DOHH2 (cell line): ENCODE results near the gene RAMACL.

ENCODE experiments used
- H3F3A ChIP-seq: fragments of 200-600 bp; sonication (generic), shearing (Covaris generic); 2 replicates; pipeline ENCODE4 v1.6.0; 2016; ENCODE audit warnings: antibody characterized with exemption, mild to moderate bottlenecking; ENCODE audit not compliant: control insufficient read depth, insufficient read depth
- H3K27ac ChIP-seq: fragments of 200-600 bp; sonication (generic); 2 replicates; pipeline ENCODE4 v1.5.1; 2014; ENCODE audit warnings: low read depth, mild to moderate bottlenecking, low read length, moderate library complexity
- H3K27me3 ChIP-seq: fragments of 200-600 bp; sonication (generic); 2 replicates; pipeline ENCODE4 v1.6.1; 2014; ENCODE audit warnings: mild to moderate bottlenecking, low read length, mixed read lengths; ENCODE audit not compliant: control insufficient read depth
- H3K36me3 ChIP-seq: fragments of 200-600 bp; sonication (generic); 2 replicates; pipeline ENCODE4 v1.6.1; 2014; ENCODE audit warnings: mild to moderate bottlenecking, low read length, moderate library complexity, mixed read lengths; ENCODE audit not compliant: control insufficient read depth
- H3K4me1 ChIP-seq: fragments of 200-600 bp; sonication (generic); 2 replicates; pipeline ENCODE4 v1.6.1; 2014; ENCODE audit warnings: mild to moderate bottlenecking, low read length, mixed read lengths; ENCODE audit not compliant: control insufficient read depth
- H3K4me2 ChIP-seq: fragments of 200-600 bp; sonication (generic); 2 replicates; pipeline ENCODE4 v1.6.0; 2014; ENCODE audit warnings: mild to moderate bottlenecking, low read length, moderate library complexity
- H3K4me3 ChIP-seq: fragments of 200-600 bp; sonication (generic); 2 replicates; pipeline ENCODE4 v1.5.1; 2014; ENCODE audit warnings: mild to moderate bottlenecking, low read length, mixed read lengths
- H3K79me2 ChIP-seq: fragments of 200-600 bp; sonication (generic); 2 replicates; pipeline ENCODE4 v1.6.1; 2014; ENCODE audit warnings: mild to moderate bottlenecking, low read length, mixed read lengths; ENCODE audit not compliant: control insufficient read depth
- H3K9me2 ChIP-seq: fragments of 200-600 bp; sonication (generic); replicated peaks from 2 replicates; pipeline ENCODE4 v1.6.1; 2014; ENCODE audit warnings: mild to moderate bottlenecking, low read length, mixed read lengths; ENCODE audit not compliant: control insufficient read depth
- H3K9me3 ChIP-seq: fragments of 200-600 bp; sonication (generic); 2 replicates; pipeline ENCODE4 v1.6.1; 2014; ENCODE audit warnings: antibody characterized with exemption, low read length, mixed read lengths; ENCODE audit not compliant: control insufficient read depth, insufficient read depth
- H4K20me1 ChIP-seq: fragments of 200-600 bp; sonication (generic); 2 replicates; pipeline ENCODE4 v1.6.0; 2014; ENCODE audit warnings: low read depth, mild to moderate bottlenecking, antibody characterized with exemption, low read length, moderate library complexity; ENCODE audit not compliant: control insufficient read depth, insufficient read depth
- CTCF ChIP-seq: fragments of 200-600 bp; sonication (generic); IDR thresholded peaks from one replicate; pipeline ENCODE4 v1.5.1; 2014; ENCODE audit warnings: antibody characterized with exemption, mild to moderate bottlenecking, low read depth, low read length; ENCODE audit not compliant: poor library complexity, severe bottlenecking
- EZH2phosphoT487 ChIP-seq: fragments of 200-600 bp; sonication (generic); IDR thresholded peaks from 2 replicates; pipeline ENCODE4 v1.6.1; 2017; ENCODE audit warnings: borderline replicate concordance, mild to moderate bottlenecking, antibody characterized with exemption, low read length, moderate library complexity, mixed read lengths

RAMACL gene

GRCh38 chr6:166588691-166589336, 2.3 kb upstream of the RAMACL start:
- Histone ChIP-seq H3K4me1 (peaks cover 40% of the 10 kb centered on the region), H3K9me3 (no peaks in the 10 kb centered on the region), H4K20me1 (no peaks in the 10 kb centered on the region), H3F3A (peaks cover 26% of the 10 kb centered on the region), H3K27ac (peak overlapping the region; percentile 98), H3K9me2 (no peaks in the 10 kb centered on the region), H3K4me2 (peak overlapping the region; percentile 91), H3K79me2 (no peaks in the 10 kb centered on the region), H3K4me3 (peak overlapping the region; percentile 69), H3K27me3 (no peaks in the 10 kb centered on the region), H3K36me3 (no peaks in the 10 kb centered on the region)
- no peak for TF ChIP-seq EZH2phosphoT487
- TF ChIP-seq CTCF: no peak

GRCh38 chr6:166587631-166588413, 1.3 kb upstream of the RAMACL start:
- TF ChIP-seq EZH2phosphoT487 (no peak), CTCF (no peak)
- Histone ChIP-seq H3K27me3 (no peaks in the 10 kb centered on the region), H3K79me2 (no peaks in the 10 kb centered on the region), H3K4me3 (peak overlapping the region; percentile 69), H3K9me2 (no peaks in the 10 kb centered on the region), H3K9me3 (no peaks in the 10 kb centered on the region), H3F3A (peaks cover 26% of the 10 kb centered on the region), H3K4me2 (peak overlapping the region; percentile 91), H4K20me1 (no peaks in the 10 kb centered on the region), H3K4me1 (peaks cover 40% of the 10 kb centered on the region), H3K36me3 (no peaks in the 10 kb centered on the region), H3K27ac (peak overlapping the region; percentile 98)

GRCh38 chr6:166584853-166585429, 1.5 kb downstream of the RAMACL start:
- Histone ChIP-seq H3K79me2 (no peaks in the 10 kb centered on the region), H3K9me3 (no peaks in the 10 kb centered on the region), H3K4me2 (no peak overlapping the region), H3K4me1 (peaks cover 35% of the 10 kb centered on the region), H3K36me3 (no peaks in the 10 kb centered on the region), H3K4me3 (no peak overlapping the region), H3K9me2 (no peaks in the 10 kb centered on the region), H3K27me3 (no peaks in the 10 kb centered on the region), H4K20me1 (no peaks in the 10 kb centered on the region), H3K27ac (no peak overlapping the region), H3F3A (peaks cover 26% of the 10 kb centered on the region)
- no peak for TF ChIP-seq EZH2phosphoT487
- TF ChIP-seq CTCF: no peak
